Activated effector memory CD4-positive, alpha-beta T cell treated with Interleukin-2 at 50 U/mL for 16 hours (primary cell): Measurements from ENCODE around the gene DTHD1.

Source experiments
- DNase-seq: peaks from one replicate; pipeline ENCODE4 v3.0.0-alpha.2; 2020

The DTHD1 gene

DNA sequence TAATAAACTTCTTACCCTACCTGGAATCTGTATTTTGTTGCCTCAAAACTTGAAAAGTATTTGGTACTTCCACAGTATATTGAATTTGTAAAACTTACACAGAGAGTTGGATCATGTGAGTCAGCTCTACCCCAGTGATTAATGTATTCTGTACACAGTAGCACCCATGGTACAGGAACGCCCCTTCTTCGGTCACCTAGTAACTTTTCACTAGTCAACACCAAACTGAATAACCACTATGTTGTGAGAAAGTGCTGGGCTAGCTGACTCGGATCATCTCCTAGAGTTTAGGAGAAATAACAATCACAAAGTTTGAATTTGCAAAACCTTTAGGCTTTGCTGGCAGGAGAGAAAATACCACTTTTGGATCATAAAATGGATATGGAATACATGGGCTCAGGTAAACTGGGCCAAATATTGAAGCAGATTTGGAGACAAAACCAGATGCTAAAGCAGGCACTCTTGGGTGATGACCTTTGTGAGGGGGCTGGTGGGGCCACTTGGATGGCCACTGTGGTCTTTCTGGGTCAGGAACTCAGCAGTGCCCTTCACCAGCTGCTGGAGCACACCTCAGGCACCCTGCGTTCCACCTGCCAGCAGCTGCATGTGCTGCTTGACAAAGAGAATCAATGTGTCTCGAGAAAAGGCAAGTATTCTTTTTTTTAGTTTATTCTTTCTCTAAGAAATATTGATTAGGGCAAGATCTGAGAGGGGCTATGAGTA, at the start of gene DTHD1:
DTHD1 (plus strand) TSS at position 233 of the 723 bp plus-strand sequence; CDS start at position 376, 143 bp downstream.
- DNase-seq: no peak

DNA sequence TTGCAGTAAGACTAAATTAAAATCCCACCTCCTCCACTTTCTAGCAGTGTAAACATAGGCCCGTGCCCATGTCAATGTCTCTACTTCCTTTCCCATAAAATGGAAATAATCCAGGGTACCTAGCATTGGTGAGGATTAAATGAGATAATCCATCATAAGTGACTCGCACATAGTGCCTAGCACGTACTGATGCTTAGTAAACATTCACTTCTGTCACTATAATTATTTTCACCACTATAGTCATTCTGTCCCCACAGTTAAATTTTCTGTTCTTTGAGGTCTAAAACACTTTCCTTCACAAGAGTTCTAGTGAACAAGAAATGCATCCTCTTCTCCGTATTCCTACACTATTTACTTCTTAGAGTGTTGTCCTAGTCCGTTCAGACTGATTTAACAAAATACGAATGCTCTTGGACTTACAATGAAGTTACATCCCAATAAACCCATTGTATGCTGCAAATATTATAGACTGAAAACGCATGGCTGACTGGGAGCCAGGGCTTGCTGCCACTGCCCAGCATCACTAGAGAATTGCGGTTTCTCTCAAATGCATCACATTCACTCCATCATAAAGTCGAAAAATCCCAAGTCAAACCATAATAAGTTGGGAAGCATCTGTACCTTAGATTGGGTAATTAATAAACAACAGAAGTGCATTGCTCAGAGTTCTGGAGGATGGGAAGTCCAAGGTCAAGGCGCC, 47.7 kb upstream of the DTHD1 start:
- DNase-seq: no peak

DNA sequence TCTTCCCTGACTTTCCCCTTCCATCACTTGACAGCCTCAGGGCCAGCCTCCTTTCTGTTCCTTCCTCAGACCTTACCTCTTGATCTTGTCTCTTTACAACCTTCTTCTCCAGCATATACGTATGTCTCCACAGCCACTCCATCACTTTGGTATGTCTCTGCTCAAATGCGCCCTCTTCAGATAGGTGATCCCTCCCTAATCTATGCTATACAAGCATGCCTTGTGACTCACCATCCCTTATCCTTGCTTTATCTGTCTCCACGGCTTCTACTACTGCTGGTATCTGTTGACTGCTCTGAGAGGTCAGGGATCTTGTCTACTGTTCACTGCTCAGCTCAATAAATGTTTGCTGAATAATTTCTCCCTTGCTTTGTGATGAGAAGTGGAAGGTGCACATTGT, 46.1 kb upstream of the DTHD1 start:
- DNase-seq: no peak

DNA sequence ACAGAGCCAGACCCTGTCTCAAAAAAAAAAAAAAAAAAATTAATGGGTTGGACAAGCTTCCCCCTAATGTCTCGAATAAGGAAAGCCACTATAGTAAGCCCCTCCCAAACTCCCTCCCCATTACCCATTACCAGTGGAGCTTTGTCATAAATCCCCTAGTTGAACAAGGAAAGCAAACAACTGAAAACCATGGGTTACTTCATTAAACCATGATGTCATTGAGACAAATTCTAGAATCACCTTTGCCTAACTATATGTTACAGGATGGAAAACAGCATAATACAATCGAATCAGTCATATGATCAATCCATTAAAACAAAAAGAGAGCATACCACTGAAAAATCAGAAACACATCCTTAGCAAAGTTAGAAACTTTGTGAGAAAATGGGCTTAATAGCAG, 45.3 kb upstream of the DTHD1 start:
- DNase-seq: no peak

DNA sequence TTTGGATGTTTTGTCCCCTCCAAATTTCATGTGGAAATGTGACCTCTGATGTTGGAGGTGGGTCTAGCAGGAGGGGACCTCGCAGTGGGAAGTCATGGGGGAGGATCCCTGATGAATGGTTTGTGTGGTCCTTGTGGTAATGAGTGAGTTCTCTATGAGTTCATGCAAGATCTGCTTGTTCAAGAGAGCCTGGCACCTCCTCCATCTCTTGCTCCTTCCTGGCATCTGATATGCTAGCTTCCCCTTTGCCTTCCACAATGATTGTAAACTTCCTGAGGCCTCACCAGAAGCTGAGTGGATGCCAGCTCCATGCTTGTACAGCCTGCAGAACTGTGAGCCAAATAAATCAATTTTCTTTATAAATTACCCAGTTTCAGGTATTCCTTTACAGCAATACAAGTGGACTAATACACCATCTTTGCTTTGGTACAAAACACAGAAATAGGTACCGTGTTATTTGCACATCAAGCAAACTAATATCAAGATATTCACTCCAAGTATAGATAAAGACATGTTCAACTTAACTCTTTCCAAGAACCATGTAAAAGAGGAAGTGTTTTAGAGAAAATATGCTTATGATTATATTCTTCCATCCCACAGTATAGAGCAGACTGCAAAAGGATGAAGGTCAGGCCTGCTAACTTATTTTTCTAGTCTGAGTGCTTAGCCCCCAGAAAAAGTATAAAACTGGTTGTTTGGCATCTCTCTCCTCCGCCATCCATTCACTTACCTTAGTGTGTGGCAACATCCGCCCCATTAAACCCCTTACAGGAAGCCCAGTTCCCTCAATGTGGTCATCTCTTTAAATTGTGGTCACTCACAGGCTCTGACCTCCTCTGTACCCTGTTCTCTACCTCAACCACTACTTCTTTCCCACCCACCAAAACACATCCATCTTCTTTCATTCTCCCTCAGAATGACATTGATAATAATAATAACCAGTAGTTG, 43.8 kb upstream of the DTHD1 start:
- DNase-seq: no peak

DNA sequence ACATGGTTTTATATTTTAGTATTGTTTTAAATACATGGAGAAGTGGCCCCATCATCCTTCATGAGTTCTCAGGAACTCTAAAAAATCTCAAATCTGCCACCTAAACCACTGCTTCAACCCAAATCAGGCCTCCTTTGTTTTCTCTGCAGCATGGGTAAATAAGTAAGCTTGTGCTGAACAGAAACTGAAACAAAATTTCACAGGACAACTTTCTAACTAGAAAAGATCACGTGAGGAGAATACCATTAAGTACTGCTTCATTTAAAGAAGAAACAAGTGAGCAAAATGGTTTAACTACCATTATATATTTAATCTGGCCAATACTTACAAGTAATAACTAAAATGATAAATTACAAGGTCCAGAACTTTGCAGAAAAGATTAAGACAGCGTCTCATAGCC, 39.6 kb upstream of the DTHD1 start:
- no peak for DNase-seq

DNA sequence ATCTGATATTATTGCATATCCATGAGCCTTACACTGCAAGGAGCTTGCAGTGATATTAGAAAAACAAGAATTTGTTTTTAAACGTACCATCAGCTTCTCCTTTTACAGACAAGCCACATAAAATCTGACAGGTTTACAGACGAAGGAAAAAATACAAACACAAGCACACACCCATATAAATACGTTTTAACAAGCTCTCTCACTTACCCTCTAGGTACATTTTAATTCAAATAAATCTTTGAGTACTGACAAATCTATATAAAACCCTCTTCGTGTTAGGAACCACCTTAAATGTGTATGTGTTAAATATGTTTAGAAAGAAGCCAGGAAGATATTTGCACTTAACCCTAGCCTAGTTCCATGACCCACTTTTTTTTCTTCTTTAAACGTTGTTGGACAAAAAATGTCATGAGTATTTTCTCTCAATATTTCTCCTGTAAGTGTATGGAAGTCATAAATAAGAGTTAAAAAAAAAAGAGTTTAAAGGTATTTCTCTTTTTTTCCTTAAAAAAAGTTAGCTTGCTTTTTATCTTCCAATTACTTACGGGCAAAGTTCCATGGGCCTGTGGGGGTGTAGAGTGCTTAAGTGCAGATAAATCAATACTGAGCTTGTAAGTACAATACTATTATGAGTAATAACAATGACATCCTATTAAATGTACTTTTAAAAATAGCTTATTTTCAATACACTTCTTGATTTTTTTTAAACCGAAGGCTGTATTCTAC, 38.6 kb upstream of the DTHD1 start:
- DNase-seq: no peak

DNA sequence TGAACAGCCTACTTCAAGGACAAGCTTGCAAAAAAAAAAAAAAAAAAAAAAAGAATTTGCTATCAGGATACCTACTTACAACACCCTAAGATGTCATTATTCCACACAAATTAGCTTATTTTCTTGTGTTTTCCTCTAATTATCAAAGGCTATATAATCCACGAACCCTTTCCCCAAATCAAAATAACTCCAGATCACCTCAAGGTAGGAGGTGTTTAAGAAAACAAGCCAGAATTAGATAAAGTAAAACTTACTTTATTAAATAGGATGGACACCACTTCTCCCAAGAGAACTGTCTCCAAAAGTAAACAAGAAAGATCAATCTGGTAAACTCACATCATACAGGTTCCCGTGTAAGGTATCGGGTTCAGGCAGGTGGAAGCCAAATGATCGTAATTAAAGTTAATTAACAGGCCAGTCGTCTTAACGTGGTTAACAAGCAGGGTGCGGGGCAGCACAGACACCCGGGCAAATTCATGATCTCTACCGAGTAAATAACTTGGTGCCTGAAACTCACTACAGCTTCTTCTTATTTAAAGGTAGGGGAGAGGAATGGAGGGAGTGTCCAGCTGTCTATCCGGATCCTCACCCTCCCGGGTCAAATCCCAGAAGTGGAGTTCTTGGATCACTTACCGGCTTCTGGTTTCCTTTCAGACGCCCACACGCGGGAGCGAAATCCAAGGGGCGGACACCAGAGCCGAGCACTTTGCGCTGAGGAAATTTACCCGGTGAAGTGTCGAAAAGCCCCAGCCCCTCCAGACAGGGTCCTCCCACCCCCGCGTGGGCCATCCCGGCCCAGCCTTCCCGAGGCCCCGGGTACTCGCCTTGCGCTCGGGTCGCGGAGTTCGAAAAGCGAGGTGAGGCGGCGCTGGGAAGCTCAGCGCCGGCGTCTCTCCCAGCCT, 37.8 kb upstream of the DTHD1 start:
- DNase-seq: peak; percentile 41

DNA sequence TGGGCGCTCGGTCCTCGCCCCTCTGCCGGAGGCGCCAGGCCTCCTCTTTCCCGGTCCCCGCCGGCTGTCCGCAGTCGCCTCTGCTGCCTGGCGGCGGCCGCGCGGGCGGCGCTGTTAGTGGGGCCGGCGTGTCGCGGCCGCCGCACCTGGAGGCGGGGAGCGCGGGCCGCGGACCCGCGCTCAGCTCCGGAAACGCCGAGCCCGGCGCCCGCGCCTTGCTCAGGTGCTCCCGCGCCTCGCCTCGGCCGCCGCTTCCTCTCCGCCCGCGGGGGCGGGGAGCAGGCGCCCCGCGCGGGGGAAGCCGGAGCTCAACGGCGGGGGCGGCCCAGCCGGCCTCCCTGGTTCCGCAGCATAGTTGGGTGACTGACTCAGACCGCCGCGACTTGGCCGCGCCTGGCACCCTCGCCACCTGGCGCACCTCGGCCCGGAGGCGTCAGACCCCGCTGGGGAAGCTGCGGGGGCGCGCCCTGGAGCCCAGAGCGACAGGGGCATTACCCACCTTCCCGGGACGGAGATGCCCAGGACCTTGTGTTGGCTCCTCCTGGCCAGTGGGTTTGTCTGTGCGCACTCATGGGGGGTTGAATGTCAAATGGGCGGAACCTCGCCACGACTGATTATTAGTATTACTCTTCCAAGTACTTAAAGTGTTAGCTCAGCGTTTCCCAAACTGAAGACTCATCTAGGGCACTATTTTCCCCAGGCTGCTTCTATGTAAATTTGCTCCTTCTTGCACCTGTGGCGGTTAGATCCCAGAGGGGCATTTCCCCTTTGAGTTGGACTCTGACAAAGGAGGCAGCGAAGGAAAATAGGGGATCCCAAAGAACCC, 36.9 kb upstream of the DTHD1 start, which contains the start of gene ARAP2:
ARAP2 (minus strand) TSS at position 258 of the 826 bp plus-strand sequence. CDS start 15,028 bp downstream, outside the sequence.
- DNase-seq: peak; percentile 71

DNA sequence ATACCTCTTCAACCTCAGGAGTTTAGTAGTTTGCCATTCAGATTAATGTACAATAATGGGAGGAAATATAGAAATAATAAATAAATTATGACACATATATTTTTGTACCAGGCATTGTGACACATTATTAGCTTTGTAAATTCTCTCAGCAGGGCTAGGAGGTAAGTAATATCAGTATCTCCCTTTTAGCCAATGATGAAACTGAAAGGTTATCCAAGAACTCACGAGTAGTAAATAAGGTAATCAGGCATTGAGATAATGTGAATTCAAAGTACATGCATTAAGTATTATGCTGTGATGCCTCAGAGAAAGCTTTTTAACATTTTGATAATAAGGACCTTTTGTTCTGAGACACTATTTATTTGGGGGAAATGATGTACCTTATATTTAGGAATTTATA, 31.8 kb upstream of the DTHD1 start:
- no peak for DNase-seq

DNA sequence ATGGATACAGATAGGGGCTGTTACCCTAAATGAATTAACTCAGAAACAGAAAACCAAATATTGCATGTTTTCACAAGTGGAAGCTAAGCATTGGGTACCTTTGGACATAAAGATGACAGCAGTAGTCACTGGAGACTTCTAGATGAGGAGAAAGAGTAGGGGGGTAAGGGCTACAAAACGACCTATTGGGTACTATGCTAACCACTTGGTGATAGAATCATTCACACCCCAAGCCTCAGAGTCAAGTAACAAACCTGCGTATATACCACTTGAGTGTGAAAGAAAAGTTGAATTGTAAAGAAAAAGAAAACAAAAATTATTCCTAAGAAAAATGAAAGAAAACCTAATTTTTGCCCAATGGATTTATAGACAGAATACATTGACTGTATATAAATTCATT, 29.4 kb upstream of the DTHD1 start:
- no peak for DNase-seq

DNA sequence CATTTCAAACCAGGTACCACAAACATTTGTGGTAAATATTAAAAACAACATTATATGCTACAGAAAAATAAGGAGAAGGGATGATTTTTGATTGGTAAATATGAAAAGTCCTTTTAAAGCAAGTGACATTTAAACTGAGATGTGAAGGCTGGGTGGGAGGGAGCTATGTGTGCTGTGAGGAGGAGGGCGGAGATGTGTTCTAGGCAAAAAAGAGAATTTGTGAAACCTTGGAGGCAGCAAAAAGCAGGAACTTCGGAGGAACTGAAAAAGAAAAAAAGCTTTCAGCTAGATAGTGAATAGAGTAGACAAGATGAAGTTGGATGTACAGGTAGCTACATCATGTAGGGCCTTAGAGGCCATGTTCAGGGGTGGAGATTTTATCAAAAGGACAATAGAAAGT, 27.0 kb upstream of the DTHD1 start:
- no peak for DNase-seq

DNA sequence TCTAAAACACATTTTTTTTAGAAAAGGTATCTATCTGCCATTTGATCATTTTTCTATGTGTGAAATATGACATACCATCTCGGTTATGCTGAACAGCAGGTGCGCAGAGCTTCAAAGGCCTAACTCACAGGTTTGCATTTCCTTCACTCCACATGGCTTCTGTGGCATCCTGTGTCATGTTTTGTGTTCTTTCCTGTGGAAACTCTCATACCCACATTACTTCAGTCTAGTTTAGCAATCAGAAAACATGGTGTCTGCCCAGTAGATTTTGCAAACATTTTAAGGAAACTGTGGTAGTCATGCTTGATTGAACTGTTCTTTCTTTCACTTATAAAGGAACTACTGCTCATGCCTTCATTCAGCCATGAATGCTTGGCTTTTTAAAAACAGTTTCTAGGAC, 25.8 kb upstream of the DTHD1 start:
- DNase-seq: peak; percentile 41

DNA sequence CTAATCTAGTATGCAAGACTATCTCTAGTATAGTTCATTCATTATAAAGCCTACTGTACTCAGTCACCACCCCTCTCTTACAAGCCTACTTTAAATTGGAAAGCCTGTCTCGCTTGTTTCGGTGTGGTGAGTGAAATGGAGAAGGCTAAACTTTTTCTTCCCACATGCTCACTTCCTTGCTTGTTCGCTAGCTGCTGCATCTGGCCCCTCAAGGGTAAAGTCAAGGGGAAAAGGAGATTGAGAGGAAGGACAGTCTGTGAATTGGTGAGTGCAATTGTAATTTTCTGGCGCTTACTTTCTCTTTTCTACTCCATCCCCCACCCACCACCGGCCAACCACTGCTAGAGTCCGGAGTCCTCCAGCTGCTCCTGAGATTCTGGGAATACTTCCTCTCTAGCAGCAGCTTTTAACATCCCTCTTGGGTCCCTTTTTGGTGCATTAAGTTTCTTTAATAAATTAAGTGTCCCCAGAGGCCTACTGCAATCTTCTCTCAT, 25.0 kb upstream of the DTHD1 start:
- DNase-seq: no peak

DNA sequence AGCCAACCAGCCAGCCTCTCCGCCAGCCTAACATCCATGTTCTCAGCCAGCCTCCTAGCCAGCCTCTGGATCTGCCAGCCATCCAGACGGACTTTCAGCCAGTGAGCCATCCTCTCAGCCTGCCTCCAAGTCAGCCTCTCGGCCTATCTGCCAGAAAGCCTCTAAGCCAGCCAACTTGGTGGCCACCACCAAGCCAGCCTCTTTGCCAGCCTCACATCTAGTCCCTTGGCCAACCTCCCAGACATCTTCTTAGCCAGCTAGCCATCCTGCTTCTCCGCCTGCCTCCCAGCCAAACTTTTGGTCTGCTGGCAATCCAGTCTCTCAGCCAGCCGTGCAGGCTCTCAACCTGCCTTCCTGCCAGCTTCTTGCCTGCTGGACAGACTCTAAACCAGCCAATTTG, 20.7 kb upstream of the DTHD1 start:
- DNase-seq: no peak

DNA sequence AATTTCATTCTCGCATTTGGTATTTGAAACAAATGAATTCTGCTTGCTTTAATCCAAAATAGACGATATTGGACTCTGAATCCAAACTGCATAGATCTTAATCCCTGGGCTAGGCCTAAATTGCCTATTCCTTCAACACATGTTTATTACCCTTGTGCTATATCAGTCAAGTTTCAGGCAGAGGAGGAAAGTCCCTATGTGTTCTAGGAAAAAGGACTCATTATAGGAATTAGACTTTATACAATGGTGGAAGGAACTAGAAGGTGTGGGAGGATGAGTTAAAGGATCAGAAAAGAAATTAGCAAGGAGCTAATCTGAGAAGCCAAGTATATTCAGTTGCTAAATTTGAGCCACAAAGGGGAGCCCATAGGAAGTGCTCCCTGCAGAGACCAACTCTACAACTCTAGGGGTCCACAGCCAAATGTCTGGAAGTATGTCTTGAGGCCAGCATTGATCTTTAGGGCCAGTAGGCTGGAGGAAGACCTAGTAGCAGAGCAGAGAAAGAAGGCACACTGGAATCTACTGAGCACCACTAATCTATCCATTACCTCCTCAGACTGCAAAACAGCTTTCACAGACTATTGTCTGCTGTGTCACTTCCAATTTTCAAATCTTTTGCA, 17.1 kb upstream of the DTHD1 start:
- DNase-seq: no peak

DNA sequence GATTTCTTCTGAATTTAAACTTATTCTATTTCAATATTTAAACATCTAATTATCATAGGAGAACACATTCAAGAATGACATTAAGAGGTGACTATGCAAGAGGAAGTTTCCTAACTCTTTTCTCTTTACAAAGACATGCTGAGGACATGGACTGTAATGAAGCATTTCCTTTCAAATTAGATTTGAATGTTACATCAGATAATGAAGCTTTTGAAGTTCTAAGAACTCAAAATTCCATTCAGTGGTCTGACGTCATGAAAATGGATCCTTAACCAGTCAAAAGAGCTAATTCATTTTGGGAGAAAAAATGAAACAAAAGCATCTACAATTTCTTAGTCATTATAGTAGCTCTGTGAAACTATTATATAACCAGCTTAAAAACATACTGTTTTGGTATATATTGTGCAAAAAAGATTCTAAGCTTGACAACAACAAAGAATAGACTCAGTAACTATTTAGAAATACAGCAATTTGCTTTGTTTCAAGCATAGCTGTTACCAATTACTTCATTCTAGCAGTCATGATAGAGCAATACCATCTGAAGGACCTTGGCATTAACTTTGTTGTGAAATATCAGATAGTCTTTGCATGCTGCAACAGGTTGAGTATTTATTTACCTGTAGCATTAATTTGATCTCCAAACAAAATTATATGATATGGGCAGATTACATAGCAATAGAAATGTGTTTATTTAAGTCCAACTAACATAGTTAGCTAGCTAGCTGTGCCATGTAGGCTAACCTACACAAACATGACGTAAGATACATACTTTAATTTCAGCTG, 13.7 kb upstream of the DTHD1 start:
- no peak for DNase-seq

DNA sequence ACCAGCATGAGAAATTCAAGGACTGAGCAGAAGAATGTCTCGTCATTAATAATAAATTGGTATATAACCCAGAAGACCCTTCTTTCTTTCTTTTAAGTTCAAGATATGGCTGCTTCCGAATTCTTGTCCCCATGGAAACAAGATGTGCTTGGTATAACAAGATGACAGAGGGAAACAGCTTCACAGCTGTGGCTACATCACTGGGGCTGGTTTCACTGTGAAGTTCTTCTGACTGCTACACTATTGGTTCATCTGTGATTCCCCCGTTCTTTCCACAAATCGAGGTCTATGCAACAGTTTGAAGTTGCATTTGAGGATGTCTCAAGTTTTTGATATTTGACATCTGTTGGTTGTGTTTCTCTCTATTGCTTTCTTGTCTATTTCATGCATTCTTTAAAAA, 12.3 kb upstream of the DTHD1 start:
- DNase-seq: no peak

DNA sequence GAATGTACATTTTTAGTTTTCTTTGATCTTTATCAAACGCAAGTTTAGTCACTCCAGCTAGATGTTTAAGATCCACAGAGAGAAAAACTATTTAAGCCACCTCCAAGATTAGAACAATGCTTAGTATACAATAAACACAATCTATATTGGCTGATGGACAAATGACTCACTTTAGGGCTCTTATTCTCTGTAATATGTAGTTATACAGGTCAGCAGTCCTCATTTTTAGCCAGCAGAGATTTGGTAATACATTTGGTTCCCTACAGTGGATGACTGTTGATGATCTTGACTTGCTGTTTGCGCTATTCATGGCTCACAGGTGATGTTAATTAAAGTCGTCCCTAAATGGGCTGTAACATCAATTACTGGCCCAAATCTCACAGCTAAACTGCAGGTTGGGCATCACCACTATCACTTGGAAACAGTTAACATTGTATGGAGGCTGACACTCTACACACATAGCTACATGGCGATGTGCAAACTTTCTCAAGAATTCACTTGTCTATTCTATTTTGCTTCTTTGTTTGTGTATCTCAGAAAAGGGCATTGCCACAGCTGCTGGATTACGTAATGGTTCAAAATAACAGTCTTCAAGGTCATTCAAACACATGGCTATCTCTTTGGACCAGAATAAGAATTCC, 11.8 kb upstream of the DTHD1 start:
- DNase-seq: no peak
